Naive thymus-derived CD4-positive, alpha-beta T cell (primary cell): Measurements from ENCODE around the gene ISG15. TPM values are rescaled to one million over a fixed set of nuclear protein-coding genes. Genes with fewer than 3 reads are reported as not detected.

Experiments
- ATAC-seq: fragments of 150-1000 bp; cut with Tn5 transposase; 2 replicates; pipeline ENCODE4 v1.10.0; 2021; ENCODE audit warnings: mild to moderate bottlenecking, moderate library complexity
- CTCF ChIA-PET: fragments of 350-600 bp; sonication (Branson Sonifier 250); formaldehyde crosslinking; loops from one replicate; lab custom pipeline; 2021; ENCODE audit warnings: antibody characterized with exemption; lab: Charles Lee
- POLR2A ChIA-PET: fragments of 350-600 bp; sonication (Branson Sonifier 250); formaldehyde crosslinking; loops from one replicate; lab custom pipeline; 2021; ENCODE audit warnings: antibody characterized with exemption, inconsistent platforms; lab: Charles Lee
- DNase-seq, 9 donors: peaks; one replicate each; pipeline versions ENCODE4 v3.0.0 to v3.0.0-alpha.2; 2020 to 2022; ENCODE audit warnings: mixed read lengths in 1 of 9
- H3K27ac ChIP-seq: one replicate; pipeline ENCODE4 v1.7.0; 2013; ENCODE audit warnings: mild to moderate bottlenecking, low read depth, low read length, moderate library complexity
- H3K27me3 ChIP-seq, 2 donors: one replicate each; pipeline ENCODE4 v1.7.0; 2013; ENCODE audit warnings: low read length in 2 of 2, mild to moderate bottlenecking in 2 of 2, moderate library complexity in 2 of 2; ENCODE audit not compliant: control insufficient read depth in 2 of 2, insufficient read depth in 2 of 2
- H3K36me3 ChIP-seq, 3 experiments: 1 replicate in 2 of 3; 2 replicates in 1 of 3; pipeline ENCODE4 v1.7.0; 2013; ENCODE audit warnings: low read length in 3 of 3, mild to moderate bottlenecking in 3 of 3, moderate library complexity in 1 of 3; ENCODE audit not compliant: insufficient read depth in 3 of 3, control insufficient read depth in 2 of 3
- H3K4me1 ChIP-seq, 2 donors: one replicate each; pipeline ENCODE4 v1.7.0; 2013; ENCODE audit warnings: low read length in 2 of 2, mild to moderate bottlenecking in 2 of 2, moderate library complexity in 1 of 2; ENCODE audit not compliant: control insufficient read depth in 2 of 2, insufficient read depth in 2 of 2
- H3K4me3 ChIP-seq: 2 replicates; pipeline ENCODE4 v1.7.0; 2013; ENCODE audit warnings: mild to moderate bottlenecking, low read length
- H3K9me3 ChIP-seq, 3 experiments: 1 replicate in 2 of 3; 2 replicates in 1 of 3; pipeline ENCODE4 v1.7.0; 2013; ENCODE audit warnings: low read length in 3 of 3; ENCODE audit not compliant: control insufficient read depth in 2 of 3
- H3K27ac Mint-ChIP-seq, 9 donors: one replicate each; pipeline ENCODE4 v1.8.0; 2020 to 2022; ENCODE audit warnings: mixed read lengths in 9 of 9, mild to moderate bottlenecking in 8 of 9, moderate library complexity in 5 of 9, inconsistent platforms in 2 of 9
- H3K27me3 Mint-ChIP-seq, 5 donors: one replicate each; pipeline ENCODE4 v1.8.0; 2021 to 2022; ENCODE audit warnings: mixed read lengths in 5 of 5, mild to moderate bottlenecking in 1 of 5
- H3K36me3 Mint-ChIP-seq, 5 donors: one replicate each; pipeline ENCODE4 v1.8.0; 2020 to 2022; ENCODE audit warnings: mixed read lengths in 5 of 5, mild to moderate bottlenecking in 3 of 5, inconsistent platforms in 1 of 5
- H3K4me1 Mint-ChIP-seq, 7 donors: one replicate each; pipeline ENCODE4 v1.8.0; 2020 to 2022; ENCODE audit warnings: mixed read lengths in 7 of 7, mild to moderate bottlenecking in 3 of 7, inconsistent platforms in 1 of 7
- H3K4me3 Mint-ChIP-seq, 10 donors: one replicate each; pipeline ENCODE4 v1.8.0; 2020 to 2022; ENCODE audit warnings: mild to moderate bottlenecking in 10 of 10, mixed read lengths in 10 of 10, moderate library complexity in 6 of 10, inconsistent platforms in 2 of 10
- H3K9me3 Mint-ChIP-seq, 11 donors: one replicate each; pipeline ENCODE4 v1.8.0; 2020 to 2022; ENCODE audit warnings: mixed read lengths in 11 of 11, mild to moderate bottlenecking in 4 of 11, inconsistent platforms in 1 of 11, moderate library complexity in 1 of 11
- intact Hi-C, 2 donors: fragments of 100-400 bp; cut with micrococcal nuclease; formaldehyde crosslinking; loops; one replicate each; pipeline ENCODE4 v1.15.1; 2023
- polyA plus RNA-seq, 2 donors: library from polyadenylated mRNA; unstranded; fragments of 300-500 nt; fragmentation: Illumina TruSeq; gene quantifications; one replicate each; pipeline ENCODE4 v1.2.3, GENCODE V29; 2021
- total RNA-seq, 6 experiments: library from RNA in 5 of 6; stranded (reverse) in 5 of 6; gene quantifications; 1 replicate in 5 of 6; 2 replicates in 1 of 6; pipeline ENCODE4 v1.2.3 and lab custom pipeline; 2021 to 2026

ISG15 gene
- total and polyA plus RNA-seq, 7 experiments from 2014 or later = 17.4 to 227 (median 42.6) TPM

DNA sequence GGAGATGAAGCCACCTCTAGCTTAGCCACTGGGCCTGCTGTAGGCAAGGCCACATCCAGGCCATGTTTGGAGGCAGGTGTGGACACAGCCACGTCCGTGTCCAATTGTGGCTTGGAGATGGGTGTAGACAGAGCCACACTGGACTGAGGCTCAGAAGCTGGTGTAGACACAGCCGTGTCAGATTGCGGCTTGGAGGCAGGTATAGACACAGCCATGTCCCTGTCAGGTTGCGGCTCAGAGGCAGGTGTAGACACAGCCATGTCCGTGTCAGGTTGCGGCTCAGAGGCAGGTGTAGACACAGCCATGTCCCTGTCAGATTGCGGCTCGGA, 33.6 kb upstream of the ISG15 start:
- Histone ChIP-seq H3K4me1 (peaks cover 0 to 10% of the 10 kb centered on the region in 2 donors), H3K4me3 (no peak overlapping the region), H3K27me3 (no peaks in the 10 kb centered on the region), H3K36me3 (no peaks in the 10 kb centered on the region), H3K9me3 (no peaks in the 10 kb centered on the region), H3K27ac (no peak overlapping the region)
- POLR2A ChIA-PET = no interaction called here
- Mint-ChIP-seq H3K4me3 (no peak overlapping the region), H3K4me1 (peaks cover 0 to 9% (median 4%) of the 10 kb centered on the region in 7 donors), H3K27ac (peak overlapping the region in 1 of 9 donors; percentile 33), H3K36me3 (no peaks in the 10 kb centered on the region), H3K27me3 (peaks cover 10 to 16% (median 13%) of the 10 kb centered on the region in 5 donors), H3K9me3 (peaks cover 0 to 4% (median 0%) of the 10 kb centered on the region in 11 donors)
- intact Hi-C loops = loop anchor here in 1 of 2 donors (5.0 kb wide), 1 partner anchor 313 kb away; no protein-coding TSS in a partner anchor
- DNase-seq (no peak), ATAC-seq (no peak)
- CTCF ChIA-PET = interaction anchor here (0.6 kb wide), 1 partner anchor 15 kb away, joined by 3 read pairs; no protein-coding TSS in a partner anchor

DNA sequence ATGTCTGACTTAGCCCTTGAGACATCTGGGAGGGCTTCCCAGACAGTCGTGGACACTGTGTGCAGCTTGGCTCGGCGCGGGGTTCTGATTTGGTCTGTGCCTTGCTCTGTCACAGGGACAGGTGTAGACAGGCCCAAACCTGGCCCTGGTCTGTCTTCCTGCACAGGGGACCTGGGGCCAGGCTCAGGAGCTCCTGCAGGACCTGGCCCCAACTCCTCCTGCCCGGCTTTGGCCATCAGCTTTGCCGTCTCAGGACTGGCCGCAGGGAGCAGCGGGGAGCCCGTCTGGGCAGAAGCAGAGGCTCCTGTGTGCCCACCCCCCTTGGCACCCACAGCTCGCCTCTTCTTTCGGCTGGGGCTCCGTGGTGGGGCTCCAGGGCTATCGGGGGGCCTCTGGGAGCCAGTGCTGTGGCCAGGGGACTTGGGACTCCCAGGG, 33.1 kb upstream of the ISG15 start:
- no peak overlapping the region for H3K27ac Mint-ChIP-seq
- peaks cover 0 to 9% (median 4%) of the 10 kb centered on the region in 7 donors for H3K4me1 Mint-ChIP-seq
- Histone ChIP-seq H3K4me3 (no peak overlapping the region), H3K36me3 (no peaks in the 10 kb centered on the region), H3K9me3 (no peaks in the 10 kb centered on the region), H3K27ac (no peak overlapping the region), H3K4me1 (peaks cover 0 to 10% of the 10 kb centered on the region in 2 donors), H3K27me3 (no peaks in the 10 kb centered on the region)
- intact Hi-C loops = loop anchor here in 1 of 2 donors (5.0 kb wide), 1 partner anchor 312 kb away; no protein-coding TSS in a partner anchor
- peaks cover 10 to 18% (median 12%) of the 10 kb centered on the region in 5 donors for H3K27me3 Mint-ChIP-seq
- no peak for ATAC-seq
- H3K4me3 Mint-ChIP-seq = no peak overlapping the region
- H3K36me3 Mint-ChIP-seq = no peaks in the 10 kb centered on the region
- ChIA-PET CTCF (interaction anchor here (0.6 to 1.4 kb wide), 2 partner anchors 14 to 81 kb away, joined by 3 read pairs; no protein-coding TSS in a partner anchor), POLR2A (no interaction called here)
- peaks cover 0 to 3% (median 0%) of the 10 kb centered on the region in 11 donors for H3K9me3 Mint-ChIP-seq
- DNase-seq = peak in 1 of 9 donors; percentile 5

DNA sequence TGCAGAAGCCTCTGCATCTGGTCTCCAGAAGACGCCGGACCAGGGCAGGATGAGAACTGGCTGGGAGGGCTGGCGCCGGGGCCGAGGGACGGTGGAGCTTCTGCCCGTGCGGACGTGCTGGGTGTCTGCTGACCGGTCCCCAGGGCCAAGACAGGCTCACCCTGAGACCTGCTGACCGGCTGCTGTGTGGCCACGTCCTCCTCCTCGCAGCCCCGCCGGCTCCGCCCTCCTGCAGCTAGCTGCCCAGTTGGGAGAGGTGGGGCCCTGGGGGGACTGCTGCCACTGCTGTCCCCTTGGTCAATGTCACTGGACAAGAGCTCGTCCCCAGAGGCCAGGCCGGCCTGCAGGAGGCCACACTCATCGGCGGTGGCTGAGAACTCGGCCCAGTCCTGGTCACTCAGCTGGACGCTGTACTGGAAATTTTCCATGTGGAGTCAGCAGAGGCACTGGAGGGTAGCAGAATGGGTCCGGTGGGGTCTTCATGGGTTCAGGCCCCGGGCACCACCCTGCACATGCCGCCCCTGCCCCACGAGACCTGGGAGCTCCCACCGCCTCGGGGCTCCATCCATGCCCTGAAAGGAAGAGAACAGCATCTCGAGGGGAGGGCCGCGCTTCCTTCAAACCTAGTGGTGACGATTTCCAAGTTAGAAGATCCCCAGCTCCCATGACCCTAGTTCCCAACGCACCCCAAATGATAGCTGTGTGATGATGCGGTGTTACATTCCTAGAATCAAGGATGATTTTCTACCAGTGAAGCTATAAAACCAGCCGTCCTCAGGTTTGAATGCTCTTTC, 32.5 kb upstream of the ISG15 start:
- Histone ChIP-seq H3K4me1 (peaks cover 0 to 6% of the 10 kb centered on the region in 2 donors), H3K9me3 (no peaks in the 10 kb centered on the region), H3K36me3 (no peaks in the 10 kb centered on the region), H3K27ac (no peak overlapping the region), H3K27me3 (no peaks in the 10 kb centered on the region), H3K4me3 (no peak overlapping the region)
- Mint-ChIP-seq H3K27me3 (peaks cover 8 to 24% (median 10%) of the 10 kb centered on the region in 5 donors), H3K36me3 (no peaks in the 10 kb centered on the region), H3K9me3 (peaks cover 0 to 3% (median 0%) of the 10 kb centered on the region in 11 donors), H3K4me3 (no peak overlapping the region), H3K4me1 (peaks cover 0 to 6% (median 2%) of the 10 kb centered on the region in 7 donors), H3K27ac (no peak overlapping the region)
- ChIA-PET POLR2A (no interaction called here), CTCF (interaction anchor here (1.4 to 4.7 kb wide), 2 partner anchors 81 to 84 kb away, joined by 3 to 38 read pairs; no protein-coding TSS in a partner anchor)
- intact Hi-C loops = loop anchor here in 1 of 2 donors (5.0 kb wide), 1 partner anchor 312 kb away; no protein-coding TSS in a partner anchor
- ATAC-seq = no peak
- DNase-seq = peak in 1 of 9 donors; percentile 5

DNA sequence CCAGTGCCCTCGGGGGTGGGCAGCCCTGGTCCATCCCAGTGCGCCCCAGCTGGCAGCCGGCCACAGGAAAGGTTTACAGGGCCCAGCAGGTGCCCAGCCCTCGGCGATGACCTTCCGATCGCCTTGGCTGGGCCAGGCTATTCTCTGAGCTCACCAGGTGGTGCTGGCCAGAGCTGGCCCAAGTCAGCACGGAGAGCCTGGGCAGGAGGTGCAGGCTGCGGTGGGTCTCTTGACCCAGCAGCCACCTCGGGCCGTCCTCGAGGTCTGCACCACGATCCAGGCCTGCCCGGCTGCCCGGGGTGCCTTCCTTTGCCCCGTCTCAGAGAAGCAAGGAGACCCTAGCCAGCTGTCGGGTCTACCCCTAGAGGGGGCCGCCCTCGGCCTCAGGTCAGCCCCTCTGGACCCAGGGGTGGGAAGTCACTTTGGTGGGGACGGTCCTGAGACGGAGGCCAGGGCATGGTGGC, 31.8 kb upstream of the ISG15 start:
- Mint-ChIP-seq H3K27ac (no peak overlapping the region), H3K4me3 (no peak overlapping the region), H3K9me3 (peaks cover 0 to 3% (median 0%) of the 10 kb centered on the region in 11 donors), H3K36me3 (no peaks in the 10 kb centered on the region), H3K27me3 (peaks cover 7 to 30% (median 16%) of the 10 kb centered on the region in 5 donors), H3K4me1 (peaks cover 0 to 4% (median 0%) of the 10 kb centered on the region in 7 donors)
- Histone ChIP-seq H3K9me3 (no peaks in the 10 kb centered on the region), H3K4me1 (no peaks in the 10 kb centered on the region), H3K27ac (no peak overlapping the region), H3K4me3 (no peak overlapping the region), H3K27me3 (no peaks in the 10 kb centered on the region), H3K36me3 (no peaks in the 10 kb centered on the region)
- ATAC-seq (no peak), DNase-seq (peak in 1 of 9 donors; percentile 6)
- ChIA-PET POLR2A (interaction anchor here (1.2 kb wide), 1 partner anchor 141 kb away, joined by 3 read pairs; no protein-coding TSS in a partner anchor), CTCF (interaction anchor here (1.4 to 4.7 kb wide), 2 partner anchors 80 to 83 kb away, joined by 3 to 38 read pairs; no protein-coding TSS in a partner anchor)
- intact Hi-C loops = loop anchor here in 1 of 2 donors (5.0 kb wide), 1 partner anchor 311 kb away; no protein-coding TSS in a partner anchor

DNA sequence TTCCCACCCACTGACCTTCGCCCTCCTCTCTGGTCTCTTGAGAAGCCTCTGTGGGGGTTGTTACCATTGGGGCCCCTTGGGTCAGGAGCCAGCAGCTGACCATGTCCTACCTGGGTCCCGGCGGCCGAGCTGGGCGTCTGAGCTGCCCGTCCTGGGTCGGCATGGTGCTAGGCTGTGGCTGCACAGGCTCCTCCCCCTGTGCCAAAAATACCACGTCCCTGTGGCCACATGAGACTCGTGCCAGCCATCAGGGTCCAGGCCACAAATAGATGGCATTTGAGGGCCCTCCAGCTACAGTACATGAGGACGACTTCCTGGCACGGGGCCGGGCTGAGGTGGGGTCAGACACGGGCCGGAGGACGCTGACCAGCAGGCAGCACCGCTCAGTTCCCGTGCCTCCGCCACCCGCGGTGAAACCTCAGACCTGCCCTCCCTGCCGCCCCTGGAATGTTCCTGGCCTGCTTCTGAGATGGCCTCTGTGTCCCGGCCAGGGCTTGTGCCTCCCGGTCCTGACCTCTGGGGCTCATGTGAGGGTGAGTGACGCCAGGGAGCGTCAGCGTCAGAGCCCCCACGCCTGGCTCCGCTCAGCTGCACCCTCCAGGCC, 31.2 kb upstream of the ISG15 start, which contains the start of gene PERM1:
TSS of gene PERM1 (minus strand) at position 139 of the 604 bp plus-strand sequence. CDS start 1,064 bp downstream, outside the sequence.
- CTCF ChIA-PET = interaction anchor here (1.0 to 4.7 kb wide), 2 partner anchors 15 to 82 kb away, joined by 3 to 38 read pairs; no protein-coding TSS in a partner anchor
- H3K4me3 Mint-ChIP-seq = no peak within 1 kb of the TSS
- Histone ChIP-seq H3K36me3 (no peaks in the 10 kb centered on the region), H3K27ac (no peak within 1 kb of the TSS), H3K9me3 (no peaks in the 10 kb centered on the region), H3K4me1 (no peaks in the 10 kb centered on the region), H3K4me3 (no peak within 1 kb of the TSS), H3K27me3 (no peaks in the 10 kb centered on the region)
- H3K27me3 Mint-ChIP-seq = peaks cover 7 to 30% (median 16%) of the 10 kb centered on the region in 5 donors
- peaks cover 0 to 4% (median 0%) of the 10 kb centered on the region in 7 donors for H3K4me1 Mint-ChIP-seq
- ATAC-seq (no peak), DNase-seq (peak in 1 of 9 donors; percentile 5)
- intact Hi-C loops = loop anchor here in 1 of 2 donors (5.0 kb wide), 1 partner anchor 310 kb away; no protein-coding TSS in a partner anchor
- no peak within 1 kb of the TSS for H3K27ac Mint-ChIP-seq
- POLR2A ChIA-PET = interaction anchor here (1.2 kb wide), 1 partner anchor 140 kb away, joined by 3 read pairs; no protein-coding TSS in a partner anchor
- H3K9me3 Mint-ChIP-seq = peaks cover 0 to 3% (median 0%) of the 10 kb centered on the region in 11 donors
- H3K36me3 Mint-ChIP-seq = no peaks in the 10 kb centered on the region
